GM13977 (cell line): Measurements from ENCODE around the gene CAMTA1.

Source experiments
- DNase-seq: peaks from one replicate; pipeline ENCODE4 v3.0.0; 2012; ENCODE audit warnings: low spot score
- in situ Hi-C: fragments of 300-500 bp; cut with MboI; formaldehyde crosslinking; loops from one replicate; pipeline ENCODE4 v1.12.0; 2022; ENCODE audit warnings: low sequenced_read_pairs, low pct_unique_long_range_greater_than_20kb, mixed read lengths, inconsistent platforms; ENCODE audit not compliant: unreplicated experiment
- TF ChIP-seq, protein P1 (sequence below): IDR thresholded peaks from 2 replicates; pipeline ENCODE4 v1.5.1; 2012; ENCODE audit warnings: mild to moderate bottlenecking, control low read depth; ENCODE audit not compliant: insufficient read depth; ENCODE audit errors: extremely low read depth, missing control alignments

CAMTA1 gene

DNA sequence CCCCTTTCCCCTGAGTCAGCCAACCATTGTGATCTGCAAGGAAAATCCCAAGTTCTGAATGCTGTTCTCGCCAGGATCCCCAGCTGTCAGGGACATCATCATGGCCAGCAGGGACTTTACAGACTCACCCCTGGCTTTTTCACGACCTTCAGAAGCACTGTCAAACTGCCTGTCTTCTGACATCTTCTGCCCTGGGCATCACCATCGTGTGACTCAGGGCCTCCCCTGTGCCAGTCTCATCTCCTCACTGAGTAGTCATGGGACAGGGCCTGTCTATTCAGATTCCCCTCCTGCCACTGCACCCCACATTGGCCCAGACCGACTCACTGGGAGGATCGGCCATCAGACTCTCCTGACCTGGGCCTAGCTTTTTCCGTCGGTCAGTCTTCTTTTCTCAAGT is 913.4 kb downstream of the CAMTA1 start:
- TF ChIP-seq, protein P1, sequence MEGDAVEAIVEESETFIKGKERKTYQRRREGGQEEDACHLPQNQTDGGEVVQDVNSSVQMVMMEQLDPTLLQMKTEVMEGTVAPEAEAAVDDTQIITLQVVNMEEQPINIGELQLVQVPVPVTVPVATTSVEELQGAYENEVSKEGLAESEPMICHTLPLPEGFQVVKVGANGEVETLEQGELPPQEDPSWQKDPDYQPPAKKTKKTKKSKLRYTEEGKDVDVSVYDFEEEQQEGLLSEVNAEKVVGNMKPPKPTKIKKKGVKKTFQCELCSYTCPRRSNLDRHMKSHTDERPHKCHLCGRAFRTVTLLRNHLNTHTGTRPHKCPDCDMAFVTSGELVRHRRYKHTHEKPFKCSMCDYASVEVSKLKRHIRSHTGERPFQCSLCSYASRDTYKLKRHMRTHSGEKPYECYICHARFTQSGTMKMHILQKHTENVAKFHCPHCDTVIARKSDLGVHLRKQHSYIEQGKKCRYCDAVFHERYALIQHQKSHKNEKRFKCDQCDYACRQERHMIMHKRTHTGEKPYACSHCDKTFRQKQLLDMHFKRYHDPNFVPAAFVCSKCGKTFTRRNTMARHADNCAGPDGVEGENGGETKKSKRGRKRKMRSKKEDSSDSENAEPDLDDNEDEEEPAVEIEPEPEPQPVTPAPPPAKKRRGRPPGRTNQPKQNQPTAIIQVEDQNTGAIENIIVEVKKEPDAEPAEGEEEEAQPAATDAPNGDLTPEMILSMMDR, result no peak
- in situ Hi-C loops, result no loop called here

DNA sequence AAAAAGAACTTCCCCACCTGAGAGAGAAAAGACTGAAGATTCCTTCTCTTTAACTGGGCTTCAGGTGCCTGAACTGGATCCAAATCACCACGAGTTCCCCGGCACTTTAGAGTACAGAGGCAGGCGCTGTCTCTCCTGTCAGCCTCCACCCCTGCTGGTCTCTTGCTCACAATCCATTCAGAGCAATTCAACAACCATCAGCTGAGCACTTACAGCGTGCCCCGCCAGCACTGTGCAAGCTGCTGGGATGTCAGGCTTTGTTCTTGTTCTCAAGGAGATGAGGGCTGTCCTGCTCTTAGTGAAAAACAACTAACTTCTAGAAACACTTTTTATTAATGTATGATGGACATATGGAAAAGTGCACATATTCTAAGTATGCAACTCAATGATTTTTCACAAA is 917.1 kb downstream of the CAMTA1 start:
- no peak for DNase-seq
- in situ Hi-C loops, result no loop called here
- TF ChIP-seq, protein P1, result no peak

More for the DNA sequence above, 913.4 kb downstream of the CAMTA1 start:
- DNase-seq, result no peak

DNA sequence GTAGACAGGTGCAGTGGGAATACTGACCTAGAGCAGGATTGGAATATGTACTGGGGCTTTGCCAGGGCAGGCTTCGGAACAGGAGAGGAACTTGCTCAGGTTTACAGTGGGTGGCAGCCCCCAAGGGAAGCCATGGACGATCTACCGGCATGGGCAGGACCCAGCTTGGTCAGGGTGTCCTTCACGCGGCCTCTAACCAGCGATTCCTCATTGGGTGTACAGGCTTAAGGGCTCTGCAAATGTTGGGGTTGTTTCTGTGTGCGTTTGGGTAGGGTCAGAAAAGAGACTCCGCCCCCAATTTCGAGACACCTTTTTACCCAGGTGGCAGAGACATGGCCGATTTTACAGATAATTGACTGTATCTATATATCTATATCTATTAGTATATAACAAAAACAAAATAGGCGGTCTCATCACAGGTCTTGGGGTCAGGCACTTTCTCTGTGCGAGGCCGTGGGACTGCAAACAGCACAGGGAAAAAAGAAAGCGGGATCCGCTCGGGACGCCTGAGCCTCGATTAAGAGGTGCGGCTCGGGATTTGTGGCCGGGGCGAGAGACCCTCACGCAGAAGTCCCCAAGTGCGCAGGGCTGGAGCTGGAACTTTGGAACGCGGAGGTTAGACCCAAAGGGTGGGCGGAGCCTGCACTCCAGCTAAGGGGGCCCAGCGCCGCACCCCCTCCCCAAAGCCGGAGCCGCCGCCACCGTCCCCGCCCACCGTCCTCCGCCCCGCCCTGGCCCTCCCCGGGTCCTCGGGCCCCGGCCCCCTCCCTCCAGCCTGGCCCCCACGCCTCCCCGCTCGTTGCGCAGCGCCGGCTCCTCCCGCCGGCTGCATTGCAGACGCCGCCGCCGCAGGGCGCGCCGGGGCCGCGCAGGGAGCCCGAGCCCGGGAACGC is 918.3 kb downstream of the CAMTA1 start:
- in situ Hi-C loops, result no loop called here
- DNase-seq, result no peak
- TF ChIP-seq, protein P1, result no peak

DNA sequence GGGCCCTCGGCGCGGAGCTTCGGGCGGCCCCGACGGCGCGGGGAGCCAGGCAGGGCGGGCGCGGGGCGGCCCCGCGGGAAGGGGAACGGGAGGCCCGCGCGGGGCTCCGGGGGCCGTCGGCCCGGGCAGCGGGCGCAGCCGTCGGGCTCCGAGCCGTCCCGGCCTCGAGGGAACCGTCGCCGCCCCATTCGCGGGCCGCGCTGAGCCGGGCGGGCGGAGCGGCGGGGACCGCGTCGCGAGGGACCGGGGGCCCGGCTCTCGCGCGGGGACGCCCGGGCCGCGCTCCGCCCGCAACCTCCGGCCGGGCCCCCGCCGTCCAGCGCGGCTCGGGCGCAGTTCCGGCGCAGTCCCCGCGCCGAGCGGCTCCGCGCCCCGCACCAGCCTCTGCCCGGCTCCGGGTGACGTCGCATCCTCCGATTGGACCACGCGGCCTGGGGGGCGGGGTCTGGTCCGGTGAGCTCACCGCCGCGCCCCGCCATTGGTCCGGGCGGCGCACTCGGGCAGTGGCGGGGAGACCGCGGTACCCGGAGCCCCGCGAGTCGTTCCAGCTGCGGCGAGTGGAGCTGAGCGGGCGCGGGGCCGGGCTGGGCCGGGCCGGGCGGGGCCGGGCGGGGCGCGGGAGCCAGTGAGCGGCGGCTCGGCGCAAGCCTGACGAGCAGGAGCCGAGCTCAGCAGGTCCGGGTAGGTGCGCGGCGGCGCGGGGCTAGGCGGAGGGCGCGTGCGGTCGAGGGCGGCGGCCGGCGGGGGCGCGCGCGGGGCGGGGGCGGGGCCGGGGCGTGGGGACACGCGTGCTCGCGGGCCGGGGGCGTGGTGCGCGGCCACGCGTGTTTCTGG is 919.2 kb downstream of the CAMTA1 start:
- in situ Hi-C loops, result no loop called here
- TF ChIP-seq, protein P1, result no peak
- peak; percentile 98 for DNase-seq

DNA sequence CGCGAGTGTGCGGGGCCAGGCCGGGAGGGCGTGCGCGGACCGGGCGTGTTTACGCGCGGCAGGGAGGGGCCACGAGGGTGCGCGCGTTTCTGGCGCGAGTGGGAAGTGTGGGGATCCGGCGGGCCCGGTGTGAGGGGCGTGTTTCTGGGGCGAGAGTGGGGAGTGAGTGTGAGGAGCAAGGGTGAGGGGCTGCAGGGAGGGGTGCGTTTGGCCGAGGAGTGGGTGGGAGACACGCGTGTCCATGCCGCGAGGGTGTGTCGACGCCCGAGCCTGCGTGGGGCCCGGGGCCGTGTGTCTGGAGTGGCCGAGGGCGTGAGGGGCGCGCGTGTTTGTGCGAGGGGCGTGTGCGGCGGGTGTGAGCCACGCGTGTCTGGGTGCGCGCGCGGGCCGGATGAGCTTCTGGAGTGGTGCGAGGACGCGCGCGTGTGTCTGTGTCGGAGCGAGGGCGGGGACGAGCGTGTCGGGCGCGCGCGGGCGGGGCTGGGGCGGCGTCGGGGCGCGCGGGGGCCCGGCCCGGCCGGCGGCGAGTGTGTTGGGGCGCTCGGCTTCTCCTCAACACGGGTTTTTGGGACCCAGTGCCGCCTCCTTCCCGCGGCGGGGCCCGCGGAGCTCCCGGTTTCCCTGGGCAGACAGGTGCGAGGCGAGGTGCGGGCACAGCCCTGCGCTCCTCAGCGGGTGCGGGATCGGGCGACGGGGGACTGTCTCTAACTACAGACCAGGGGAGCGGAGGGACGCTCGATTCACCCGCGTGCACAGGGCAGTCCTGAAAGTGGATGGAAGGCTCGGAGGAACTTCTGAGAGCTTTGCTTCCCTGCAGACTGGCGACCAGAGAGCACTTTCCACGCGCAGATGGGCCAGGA is 920.0 kb downstream of the CAMTA1 start:
- DNase-seq, result no peak
- TF ChIP-seq, protein P1, result no peak
- in situ Hi-C loops, result no loop called here

DNA sequence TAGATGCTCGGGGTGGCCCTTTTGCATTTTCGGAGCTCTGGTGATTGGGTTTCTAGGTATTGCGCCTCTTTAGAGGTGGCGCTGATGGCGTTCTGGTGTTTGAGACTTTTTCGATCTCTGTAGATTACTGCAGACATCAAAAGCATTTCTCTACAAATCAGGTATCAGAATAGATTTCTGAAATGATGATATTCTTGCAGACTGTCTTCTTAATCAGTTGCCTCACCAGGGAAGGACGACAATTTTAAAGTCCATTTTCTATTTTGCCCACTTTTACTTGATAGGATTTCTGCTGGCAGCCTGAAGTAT is 920.6 kb downstream of the CAMTA1 start:
- TF ChIP-seq, protein P1, result no peak
- in situ Hi-C loops, result no loop called here
- no peak for DNase-seq
